Activated T-cell treated with anti-CD3 and anti-CD28 coated beads for 4 hours (primary cell): ENCODE data around the gene TCF21.
"Not testable (repeated sequence)": the region's sequence is repeated elsewhere in the genome, so short reads cannot be mapped to it uniquely, and the experiment has no call there.

Experiments used
- DNase-seq: peaks from one replicate; pipeline ENCODE4 v3.0.0-alpha.2; 2020

Gene TCF21

GRCh38 chr6:133888929-133889556 is at the start of gene TCF21:
TSS of gene TCF21 (plus strand) at chr6:133889113. CDS start at chr6:133889398, 285 bp downstream.
- DNase-seq = no peak

GRCh38 chr6:133841176-133841575 is 47.7 kb upstream of the TCF21 start:
- DNase-seq = no peak

- no peak for DNase-seq
These were observed 45.8 kb upstream of the TCF21 start for GRCh38 chr6:133843098-133843497.

GRCh38 chr6:133844709-133845108 is 44.2 kb upstream of the TCF21 start:
- no peak for DNase-seq

GRCh38 chr6:133854041-133854363 is 34.9 kb upstream of the TCF21 start:
- no peak for DNase-seq

- DNase-seq = no peak
These were observed 34.3 kb upstream of the TCF21 start for GRCh38 chr6:133854364-133855275.

GRCh38 chr6:133855276-133855990 is 33.5 kb upstream of the TCF21 start:
- DNase-seq = no peak

GRCh38 chr6:133855991-133856370 is 32.9 kb upstream of the TCF21 start:
- DNase-seq = no peak

GRCh38 chr6:133856911-133857310 is 32.0 kb upstream of the TCF21 start:
- DNase-seq = no peak

GRCh38 chr6:133857696-133858095 is 31.2 kb upstream of the TCF21 start:
- no peak for DNase-seq

- DNase-seq = not testable (repeated sequence)
These were observed 27.6 kb upstream of the TCF21 start for GRCh38 chr6:133861337-133861736.

GRCh38 chr6:133863228-133863627 is 25.7 kb upstream of the TCF21 start:
- DNase-seq = no peak

GRCh38 chr6:133865680-133866079 is 23.2 kb upstream of the TCF21 start:
- no peak for DNase-seq

GRCh38 chr6:133871131-133871530 is 17.8 kb upstream of the TCF21 start:
- DNase-seq = no peak

GRCh38 chr6:133873538-133873937 is 15.4 kb upstream of the TCF21 start:
- no peak for DNase-seq

- no peak for DNase-seq
These were observed 11.8 kb upstream of the TCF21 start for GRCh38 chr6:133877116-133877515.

- no peak for DNase-seq
These were observed 8.9 kb upstream of the TCF21 start for GRCh38 chr6:133880006-133880405.

- DNase-seq = no peak
These were observed 8.0 kb upstream of the TCF21 start for GRCh38 chr6:133880896-133881295.

GRCh38 chr6:133886104-133886775 is 2.7 kb upstream of the TCF21 start:
- DNase-seq = no peak

- DNase-seq = no peak
These were observed 1.6 kb upstream of the TCF21 start for GRCh38 chr6:133887156-133887879.

- DNase-seq = no peak
These were observed 1.1 kb upstream of the TCF21 start for GRCh38 chr6:133887880-133888230.

- DNase-seq = no peak
These were observed 867 bp downstream of the TCF21 start for GRCh38 chr6:133889557-133890403.
